Measurements from ENCODE around the gene SIGLEC5.

DNA sequence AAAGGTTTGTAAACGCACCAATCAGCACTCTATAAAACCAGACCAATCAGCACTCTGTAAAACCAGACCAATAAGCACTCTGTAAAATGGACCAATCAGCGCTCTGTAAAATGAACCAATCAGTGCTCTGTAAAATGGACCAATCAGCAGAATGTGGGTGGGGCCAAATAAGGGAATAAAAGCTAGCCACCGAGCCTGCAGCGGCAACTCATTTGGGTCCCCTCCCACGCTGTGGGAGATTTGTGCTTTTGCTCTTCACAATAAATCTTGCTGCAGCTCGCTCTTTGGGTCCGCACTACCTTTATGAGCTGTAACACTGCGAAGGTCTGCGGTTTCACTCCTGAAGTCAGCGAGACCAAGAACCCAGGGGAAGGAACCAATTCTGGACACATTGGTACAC, 31.1 kb downstream of the SIGLEC5 start:
- TF ChIP-seq, protein P1, sequence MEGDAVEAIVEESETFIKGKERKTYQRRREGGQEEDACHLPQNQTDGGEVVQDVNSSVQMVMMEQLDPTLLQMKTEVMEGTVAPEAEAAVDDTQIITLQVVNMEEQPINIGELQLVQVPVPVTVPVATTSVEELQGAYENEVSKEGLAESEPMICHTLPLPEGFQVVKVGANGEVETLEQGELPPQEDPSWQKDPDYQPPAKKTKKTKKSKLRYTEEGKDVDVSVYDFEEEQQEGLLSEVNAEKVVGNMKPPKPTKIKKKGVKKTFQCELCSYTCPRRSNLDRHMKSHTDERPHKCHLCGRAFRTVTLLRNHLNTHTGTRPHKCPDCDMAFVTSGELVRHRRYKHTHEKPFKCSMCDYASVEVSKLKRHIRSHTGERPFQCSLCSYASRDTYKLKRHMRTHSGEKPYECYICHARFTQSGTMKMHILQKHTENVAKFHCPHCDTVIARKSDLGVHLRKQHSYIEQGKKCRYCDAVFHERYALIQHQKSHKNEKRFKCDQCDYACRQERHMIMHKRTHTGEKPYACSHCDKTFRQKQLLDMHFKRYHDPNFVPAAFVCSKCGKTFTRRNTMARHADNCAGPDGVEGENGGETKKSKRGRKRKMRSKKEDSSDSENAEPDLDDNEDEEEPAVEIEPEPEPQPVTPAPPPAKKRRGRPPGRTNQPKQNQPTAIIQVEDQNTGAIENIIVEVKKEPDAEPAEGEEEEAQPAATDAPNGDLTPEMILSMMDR (IDR thresholded peaks at IDR 0.05; ENCODE audit: borderline replicate concordance, extremely low read depth, low read length, poor library complexity, severe bottlenecking) = no peak
- no peak for TF ChIP-seq EZH2 (IDR thresholded peaks at IDR 0.05; ENCODE audit: borderline replicate concordance, low read depth, low read length, severe bottlenecking)
